OCI-LY1 (cell line): ENCODE results near the gene WDR83.
A peak's percentile ranks its signal among the peaks of the same experiment; 100 is the strongest.
"Not testable (repeated sequence)": the region's sequence is repeated elsewhere in the genome, so short reads cannot be mapped to it uniquely, and the experiment has no call there.

Source experiments
- H2AFZ ChIP-seq: fragments of 200-600 bp; sonication (generic), shearing (Covaris generic); 2 replicates; pipeline ENCODE4 v1.6.0; 2014; ENCODE audit warnings: antibody characterized with exemption, mild to moderate bottlenecking, low read length
- H3F3A ChIP-seq: fragments of 200-600 bp; sonication (generic), shearing (Covaris generic); 2 replicates; pipeline ENCODE4 v1.6.0; 2014; ENCODE audit warnings: mild to moderate bottlenecking, antibody characterized with exemption, low read length, moderate library complexity; ENCODE audit not compliant: insufficient read depth
- H3K27ac ChIP-seq: fragments of 200-600 bp; sonication (generic); 2 replicates; pipeline ENCODE4 v1.5.1; 2014; ENCODE audit warnings: low read length, mixed run types, mild to moderate bottlenecking, low read depth; ENCODE audit not compliant: poor library complexity, severe bottlenecking
- H3K27me3 ChIP-seq: fragments of 200-600 bp; sonication (generic); 2 replicates; pipeline ENCODE4 v1.6.0; 2014; ENCODE audit warnings: antibody characterized with exemption, mild to moderate bottlenecking, low read length, moderate library complexity; ENCODE audit not compliant: insufficient read depth
- H3K36me3 ChIP-seq: fragments of 200-600 bp; sonication (generic); 2 replicates; pipeline ENCODE4 v1.6.1; 2014; ENCODE audit warnings: mild to moderate bottlenecking, antibody characterized with exemption, low read length, moderate library complexity, mixed read lengths; ENCODE audit not compliant: insufficient read depth
- H3K4me1 ChIP-seq: fragments of 200-600 bp; sonication (generic); 2 replicates; pipeline ENCODE4 v1.5.1; 2014; ENCODE audit warnings: mild to moderate bottlenecking, low read length, moderate library complexity; ENCODE audit not compliant: insufficient read depth, severe bottlenecking
- H3K4me2 ChIP-seq: fragments of 200-600 bp; sonication (generic), shearing (Covaris generic); 2 replicates; pipeline ENCODE4 v1.6.1; 2014; ENCODE audit warnings: low read length
- H3K4me3 ChIP-seq: fragments of 200-600 bp; sonication (generic); 2 replicates; pipeline ENCODE4 v1.5.1; 2014; ENCODE audit warnings: low read length, low read depth, mild to moderate bottlenecking, mixed read lengths; ENCODE audit not compliant: poor library complexity, severe bottlenecking
- H3K79me2 ChIP-seq: fragments of 200-600 bp; shearing (Covaris generic); 2 replicates; pipeline ENCODE4 v1.6.1; 2016; ENCODE audit warnings: mixed run types, low read length, mixed read lengths; ENCODE audit not compliant: insufficient read depth
- H3K9ac ChIP-seq: fragments of 200-600 bp; sonication (generic), shearing (Covaris generic); 2 replicates; pipeline ENCODE4 v1.6.1; 2014; ENCODE audit warnings: mild to moderate bottlenecking, low read length, mixed read lengths
- H3K9me2 ChIP-seq: fragments of 200-600 bp; sonication (generic), shearing (Covaris generic); 2 replicates; pipeline ENCODE4 v1.6.1; 2014; ENCODE audit warnings: low read depth, mild to moderate bottlenecking, low read length, mixed read lengths
- H3K9me3 ChIP-seq: fragments of 200-600 bp; shearing (Covaris generic); 2 replicates; pipeline ENCODE4 v1.6.1; 2014; ENCODE audit warnings: low read length, mixed read lengths
- H4K20me1 ChIP-seq: fragments of 200-600 bp; sonication (generic), shearing (Covaris generic); 2 replicates; pipeline ENCODE4 v1.6.0; 2016; ENCODE audit warnings: mild to moderate bottlenecking, low read length; ENCODE audit not compliant: insufficient read depth
- EZH2 ChIP-seq: fragments of 200-600 bp; sonication (generic), shearing (Covaris generic); IDR thresholded peaks from 2 replicates; pipeline ENCODE4 v1.8.0; 2017; ENCODE audit warnings: borderline replicate concordance, mixed run types, mild to moderate bottlenecking, antibody characterized with exemption, low read length, moderate library complexity, mixed read lengths
- TF ChIP-seq, protein P1 (sequence below): fragments of 200-600 bp; sonication (generic), shearing (Covaris generic); IDR thresholded peaks from 2 replicates; pipeline ENCODE4 v1.5.1; 2017; ENCODE audit warnings: mild to moderate bottlenecking, antibody characterized with exemption, low read length, moderate library complexity, mixed read lengths

WDR83 gene

GRCh38 chr19:12695997-12696365 is 29.4 kb downstream of the WDR83 start:
- no peaks in the 10 kb centered on the region for H3K27me3 ChIP-seq
- peaks cover 20% of the 10 kb centered on the region for H3K4me1 ChIP-seq
- no peak for TF ChIP-seq EZH2
- TF ChIP-seq, protein P1, sequence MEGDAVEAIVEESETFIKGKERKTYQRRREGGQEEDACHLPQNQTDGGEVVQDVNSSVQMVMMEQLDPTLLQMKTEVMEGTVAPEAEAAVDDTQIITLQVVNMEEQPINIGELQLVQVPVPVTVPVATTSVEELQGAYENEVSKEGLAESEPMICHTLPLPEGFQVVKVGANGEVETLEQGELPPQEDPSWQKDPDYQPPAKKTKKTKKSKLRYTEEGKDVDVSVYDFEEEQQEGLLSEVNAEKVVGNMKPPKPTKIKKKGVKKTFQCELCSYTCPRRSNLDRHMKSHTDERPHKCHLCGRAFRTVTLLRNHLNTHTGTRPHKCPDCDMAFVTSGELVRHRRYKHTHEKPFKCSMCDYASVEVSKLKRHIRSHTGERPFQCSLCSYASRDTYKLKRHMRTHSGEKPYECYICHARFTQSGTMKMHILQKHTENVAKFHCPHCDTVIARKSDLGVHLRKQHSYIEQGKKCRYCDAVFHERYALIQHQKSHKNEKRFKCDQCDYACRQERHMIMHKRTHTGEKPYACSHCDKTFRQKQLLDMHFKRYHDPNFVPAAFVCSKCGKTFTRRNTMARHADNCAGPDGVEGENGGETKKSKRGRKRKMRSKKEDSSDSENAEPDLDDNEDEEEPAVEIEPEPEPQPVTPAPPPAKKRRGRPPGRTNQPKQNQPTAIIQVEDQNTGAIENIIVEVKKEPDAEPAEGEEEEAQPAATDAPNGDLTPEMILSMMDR, result no peak
- H3K9me2 ChIP-seq, result no peaks in the 10 kb centered on the region
- no peaks in the 10 kb centered on the region for H4K20me1 ChIP-seq
- peaks cover 26% of the 10 kb centered on the region for H3K36me3 ChIP-seq
- H2AFZ ChIP-seq, result no peak overlapping the region
- no peak overlapping the region for H3K27ac ChIP-seq
- peak overlapping the region; percentile 72 for H3K9ac ChIP-seq
- H3F3A ChIP-seq, result peaks cover 7% of the 10 kb centered on the region; the same call in 1 of the 2 replicates
- peak overlapping the region; percentile 80 for H3K4me3 ChIP-seq
- no peaks in the 10 kb centered on the region for H3K9me3 ChIP-seq
- no peaks in the 10 kb centered on the region for H3K79me2 ChIP-seq
- peak overlapping the region; percentile 89 for H3K4me2 ChIP-seq

DNA sequence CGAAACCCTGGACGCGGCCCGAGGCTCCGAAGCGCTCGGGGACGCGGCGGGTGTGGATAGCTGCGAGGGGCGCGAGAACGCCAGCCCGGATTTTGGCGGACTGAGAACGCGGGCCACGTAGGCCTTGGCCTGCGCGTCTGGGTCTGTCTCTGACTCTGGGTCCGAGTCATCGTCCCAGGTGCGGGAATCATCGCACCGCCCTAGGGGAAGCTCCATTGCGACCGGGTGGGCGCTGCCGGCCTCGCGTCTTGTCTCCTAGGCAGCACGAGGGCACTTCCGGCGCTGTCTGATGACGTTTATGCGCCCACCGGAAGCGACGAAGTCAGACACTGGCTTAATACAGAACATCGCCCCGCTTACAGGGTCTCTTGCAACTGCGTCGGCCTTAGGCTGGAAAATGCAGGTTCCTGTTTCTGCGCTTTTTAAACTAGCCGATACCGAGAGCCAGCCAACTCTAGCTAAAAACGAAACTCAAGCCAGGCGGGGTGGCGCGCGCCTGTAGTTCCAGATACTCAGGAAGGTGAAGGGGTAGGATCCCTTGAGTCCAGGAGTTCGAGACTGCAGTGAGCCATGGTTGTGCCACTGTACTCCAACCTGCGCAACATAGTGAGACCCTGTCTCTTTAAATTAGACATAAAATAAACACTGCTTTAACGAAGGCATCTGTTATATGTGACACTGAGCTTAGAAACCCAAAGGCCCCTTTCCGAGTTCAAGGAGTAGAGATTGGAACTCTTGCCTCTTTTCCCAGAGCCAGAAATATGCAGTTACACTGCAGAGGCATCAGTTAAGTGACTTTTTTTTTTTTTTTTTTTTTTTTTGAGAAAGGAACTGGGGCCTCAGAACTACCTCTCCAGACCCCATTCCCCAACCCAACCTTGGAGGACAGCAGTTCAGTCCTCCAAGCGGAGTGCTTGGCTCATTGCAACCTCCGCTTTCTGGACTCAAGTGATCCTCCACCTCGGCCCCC is 30.0 kb downstream of the WDR83 start, which contains the start of gene FBXW9:
Gene FBXW9 (minus strand): TSS at position 266 of the 970 bp plus-strand sequence. CDS start 50 bp downstream, at position 216.
- H3K9me3 ChIP-seq, result no peaks in the 10 kb centered on the region

GRCh38 chr19:12697425-12697824 is 30.8 kb downstream of the WDR83 start:
- Histone ChIP-seq H3K4me1 (peaks cover 20% of the 10 kb centered on the region), H3K36me3 (peaks cover 41% of the 10 kb centered on the region), H3K4me2 (peak overlapping the region; percentile 89), H3K27ac (peak overlapping the region; percentile 92), H3K4me3 (peak overlapping the region; percentile 80), H3K9ac (peak overlapping the region; percentile 72; the same call in 1 of the 2 replicates)
- H3K27me3 ChIP-seq, H2AFZ ChIP-seq, H3K9me3 ChIP-seq, H3K9me2 ChIP-seq, H3F3A ChIP-seq, H4K20me1 ChIP-seq, H3K79me2 ChIP-seq: not testable (repeated sequence)

More for the DNA sequence above, 30.0 kb downstream of the WDR83 start, which contains the start of gene FBXW9:
- peak within 1 kb of the TSS; percentile 89 for H3K4me2 ChIP-seq
- H3K79me2 ChIP-seq, result no peaks in the 10 kb centered on the region
- H3K27ac ChIP-seq, result peak within 1 kb of the TSS; percentile 92
- H3K4me3 ChIP-seq, result peak within 1 kb of the TSS; percentile 80
- no peaks in the 10 kb centered on the region for H3K27me3 ChIP-seq
- H2AFZ ChIP-seq, result no peak within 1 kb of the TSS
- H3K4me1 ChIP-seq, result peaks cover 20% of the 10 kb centered on the region
- peaks cover 33% of the 10 kb centered on the region for H3K36me3 ChIP-seq
- TF ChIP-seq, protein P1, result no peak
- no peak for TF ChIP-seq EZH2
- H3K9me2 ChIP-seq, result no peaks in the 10 kb centered on the region
- no peaks in the 10 kb centered on the region for H4K20me1 ChIP-seq
- H3K9ac ChIP-seq, result peak within 1 kb of the TSS; percentile 72
- peaks cover 7% of the 10 kb centered on the region; the same call in 1 of the 2 replicates for H3F3A ChIP-seq
